K562 (cell line): ENCODE measurements around the gene RASGRP1. TPM values are rescaled to one million over a fixed set of nuclear protein-coding genes. Genes with fewer than 3 reads are reported as not detected.

Source experiments
- CBFB ChIP-seq: sonication (generic); formaldehyde crosslinking; IDR thresholded peaks from 2 replicates; pipeline ENCODE4 v1.4.0; 2020; ENCODE audit warnings: mild to moderate bottlenecking, missing genetic modification reagents
- CBX8 ChIP-seq: fragments of 200-600 bp; sonication (generic); IDR thresholded peaks from 2 replicates; pipeline ENCODE4 v1.6.1; 2012; ENCODE audit warnings: borderline replicate concordance, mixed run types, low read depth, mild to moderate bottlenecking, moderate library complexity, mixed read lengths, low read length, control low read depth, inconsistent platforms; ENCODE audit not compliant: poor library complexity, severe bottlenecking; ENCODE audit errors: extremely low read depth
- ELF2 ChIP-seq: fragments of 250-450 bp; sonication (Bioruptor Pico); IDR thresholded peaks from 2 replicates; pipeline ENCODE4 v1.5.0; 2021; ENCODE audit warnings: mild to moderate bottlenecking
- ERF ChIP-seq: fragments of 450-650 bp; formaldehyde crosslinking; IDR thresholded peaks from 2 replicates; pipeline ENCODE4 v1.4.0; 2020; ENCODE audit warnings: mild to moderate bottlenecking, mixed read lengths
- FOXK1 ChIP-seq: sonication (generic); formaldehyde crosslinking; IDR thresholded peaks from 2 replicates; pipeline ENCODE4 v1.8.0; 2022; ENCODE audit warnings: missing genetic modification reagents, mild to moderate bottlenecking, borderline replicate concordance
- FUS ChIP-seq: fragments of 200-400 bp; formaldehyde crosslinking; optimal IDR thresholded peaks from 2 replicates; pipeline ENCODE3; 2017; ENCODE audit warnings: low read depth, low read length
- HDGF ChIP-seq: fragments of 450-650 bp; IDR thresholded peaks from 2 replicates; pipeline ENCODE4 v1.6.1; 2016
- HNRNPH1 ChIP-seq: fragments of 200-400 bp; formaldehyde crosslinking; optimal IDR thresholded peaks from 2 replicates; pipeline ENCODE3; 2017; ENCODE audit warnings: low read depth, mild to moderate bottlenecking, low read length, moderate library complexity
- IFI16 ChIP-seq: fragments of 250-450 bp; sonication (Bioruptor Pico); IDR thresholded peaks from 2 replicates; pipeline ENCODE4 v2.1.2; 2022; ENCODE audit warnings: mild to moderate bottlenecking, inconsistent platforms
- KLF1 ChIP-seq: fragments of 450-650 bp; IDR thresholded peaks from 2 replicates; pipeline ENCODE4 v1.6.1; 2016; ENCODE audit warnings: missing genetic modification characterization, missing compliant biosample characterization
- KLF16 ChIP-seq: IDR thresholded peaks from 2 replicates; pipeline ENCODE4 v1.6.1; 2016; ENCODE audit warnings: antibody characterized with exemption
- MCM7 ChIP-seq, 2 experiments: fragments of 450-650 bp; IDR thresholded peaks; 2 replicates each; pipeline ENCODE4 v1.6.1; 2016 to 2018
- MIER1 ChIP-seq: fragments of 450-650 bp; IDR thresholded peaks from 2 replicates; pipeline ENCODE4 v1.6.1; 2016; ENCODE audit warnings: antibody characterized with exemption, mild to moderate bottlenecking, low read depth
- NCOA1 ChIP-seq: fragments of 450-650 bp; IDR thresholded peaks from 2 replicates; pipeline ENCODE4 v1.6.1; 2016; ENCODE audit warnings: low read depth
- NFRKB ChIP-seq: fragments of 450-650 bp; IDR thresholded peaks from 2 replicates; pipeline ENCODE4 v1.6.1; 2016; ENCODE audit warnings: low read depth
- PCBP2 ChIP-seq: fragments of 200-400 bp; formaldehyde crosslinking; IDR thresholded peaks from 2 replicates; pipeline ENCODE4 v1.6.1; 2018; ENCODE audit warnings: low read length, low read depth, mild to moderate bottlenecking, moderate library complexity; ENCODE audit not compliant: poor library complexity, severe bottlenecking
- SMARCA5 ChIP-seq: fragments of 450-650 bp; IDR thresholded peaks from 2 replicates; pipeline ENCODE4 v1.6.1; 2016
- SRSF7 ChIP-seq: fragments of 200-400 bp; formaldehyde crosslinking; optimal IDR thresholded peaks from 2 replicates; pipeline ENCODE3; 2017; ENCODE audit warnings: mild to moderate bottlenecking, low read depth, low read length
- TAF15 ChIP-seq: fragments of 200-400 bp; formaldehyde crosslinking; IDR thresholded peaks from 2 replicates; pipeline ENCODE4 v1.6.1; 2017; ENCODE audit warnings: mild to moderate bottlenecking, low read depth, low read length, moderate library complexity
- ZBTB7A ChIP-seq: IDR thresholded peaks from 2 replicates; pipeline ENCODE4 v1.6.1; 2011; ENCODE audit warnings: low read depth, mild to moderate bottlenecking, low read length, moderate library complexity, borderline replicate concordance; ENCODE audit not compliant: control insufficient read depth
- ZNF707 ChIP-seq: fragments of 250-450 bp; sonication (Bioruptor Pico); conservative IDR thresholded peaks from 2 replicates; pipeline ENCODE4 v1.8.0; 2022; ENCODE audit warnings: inconsistent platforms, mild to moderate bottlenecking, moderate library complexity
- ZNF766 ChIP-seq: fragments of 200-800 bp; sonication (Bioruptor generic); conservative IDR thresholded peaks from 2 replicates; pipeline ENCODE4 v1.6.1; 2016; ENCODE audit warnings: missing genetic modification characterization, missing compliant biosample characterization
- ZNF830 ChIP-seq: fragments of 250-450 bp; sonication (Bioruptor Pico); IDR thresholded peaks from 2 replicates; pipeline ENCODE4 v1.5.0; 2021; ENCODE audit warnings: mild to moderate bottlenecking
- polyA plus RNA-seq, 8 experiments: library from polyadenylated mRNA; depleted of rRNA in 4 of 8; stranded (reverse) in 5 of 8; unstranded in 3 of 8; fragments of >200 nt; fragmentation: Nextera tagmentation in 2 of 8; fragmentation: Illumina TruSeq in 1 of 8; extraction: Ambion mirVana in 2 of 8; extraction: Trizol in 1 of 8; gene quantifications; 2 replicates each; pipeline versions ENCODE4 v1.2.1 to v1.2.3, GENCODE V29; 2011 to 2014; ENCODE audit warnings: inconsistent platforms in 1 of 8, missing spikeins in 1 of 8
- total RNA-seq, 7 experiments: library from RNA; depleted of rRNA in 6 of 7; stranded (reverse); fragments of >200 nt in 6 of 7; fragmentation: Illumina TruSeq in 2 of 7; extraction: Trizol in 2 of 7; gene quantifications; 2 replicates each; pipeline versions ENCODE4 v1.2.1 to v1.2.3, GENCODE V29; 2011 to 2021; ENCODE audit warnings: low replicate concordance in 1 of 7
- TF ChIP-seq, protein P1 (sequence below), 3 experiments: IDR thresholded peaks in 2 of 3; conservative IDR thresholded peaks in 1 of 3; 2 replicates each; pipeline ENCODE4 v1.5.1; 2011 to 2012; ENCODE audit warnings: low read length in 3 of 3, mild to moderate bottlenecking in 3 of 3, control low read depth in 2 of 3, improper control_type of control experiment in 1 of 3, inconsistent platforms in 1 of 3, low read depth in 1 of 3, mixed read lengths in 1 of 3, moderate library complexity in 1 of 3; ENCODE audit not compliant: insufficient read depth in 2 of 3
- TF ChIP-seq, protein P2 (sequence below): fragments of 200-800 bp; sonication (Bioruptor generic); IDR thresholded peaks from 2 replicates; pipeline ENCODE4 v1.6.1; 2017; ENCODE audit warnings: missing genetic modification characterization, missing compliant biosample characterization
- TF ChIP-seq, protein P3 (sequence below): sonication (generic); formaldehyde crosslinking; IDR thresholded peaks from 2 replicates; pipeline ENCODE4 v1.8.1; 2023; ENCODE audit warnings: mild to moderate bottlenecking, missing genetic modification reagents

Gene RASGRP1
- total and polyA plus RNA-seq, 9 of the 15 experiments (the other 6 are each of a cell fraction or from before 2014, with no cell fraction given), result 0.14 to 0.72 (median 0.31) TPM

GRCh38 chr15:38563723-38564519 is 693 bp downstream of the RASGRP1 start (continued):
- TF ChIP-seq, protein P1, sequence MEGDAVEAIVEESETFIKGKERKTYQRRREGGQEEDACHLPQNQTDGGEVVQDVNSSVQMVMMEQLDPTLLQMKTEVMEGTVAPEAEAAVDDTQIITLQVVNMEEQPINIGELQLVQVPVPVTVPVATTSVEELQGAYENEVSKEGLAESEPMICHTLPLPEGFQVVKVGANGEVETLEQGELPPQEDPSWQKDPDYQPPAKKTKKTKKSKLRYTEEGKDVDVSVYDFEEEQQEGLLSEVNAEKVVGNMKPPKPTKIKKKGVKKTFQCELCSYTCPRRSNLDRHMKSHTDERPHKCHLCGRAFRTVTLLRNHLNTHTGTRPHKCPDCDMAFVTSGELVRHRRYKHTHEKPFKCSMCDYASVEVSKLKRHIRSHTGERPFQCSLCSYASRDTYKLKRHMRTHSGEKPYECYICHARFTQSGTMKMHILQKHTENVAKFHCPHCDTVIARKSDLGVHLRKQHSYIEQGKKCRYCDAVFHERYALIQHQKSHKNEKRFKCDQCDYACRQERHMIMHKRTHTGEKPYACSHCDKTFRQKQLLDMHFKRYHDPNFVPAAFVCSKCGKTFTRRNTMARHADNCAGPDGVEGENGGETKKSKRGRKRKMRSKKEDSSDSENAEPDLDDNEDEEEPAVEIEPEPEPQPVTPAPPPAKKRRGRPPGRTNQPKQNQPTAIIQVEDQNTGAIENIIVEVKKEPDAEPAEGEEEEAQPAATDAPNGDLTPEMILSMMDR (IDR thresholded peaks at IDR 0.05 in 2 of 3, conservative IDR thresholded peaks at IDR 0.05 in 1 of 3; ENCODE audit: insufficient read depth in 2 of 3, low read depth in 1 of 3, low read length in 3 of 3), result peak; percentile 75 to 88 (median 78)
- TF ChIP-seq FUS, result no peak
- no peak for TF ChIP-seq FOXK1 (CRISPR knock-in tag)
- no peak for TF ChIP-seq ELF2 (CRISPR knock-in tag)
- TF ChIP-seq, protein P2, sequence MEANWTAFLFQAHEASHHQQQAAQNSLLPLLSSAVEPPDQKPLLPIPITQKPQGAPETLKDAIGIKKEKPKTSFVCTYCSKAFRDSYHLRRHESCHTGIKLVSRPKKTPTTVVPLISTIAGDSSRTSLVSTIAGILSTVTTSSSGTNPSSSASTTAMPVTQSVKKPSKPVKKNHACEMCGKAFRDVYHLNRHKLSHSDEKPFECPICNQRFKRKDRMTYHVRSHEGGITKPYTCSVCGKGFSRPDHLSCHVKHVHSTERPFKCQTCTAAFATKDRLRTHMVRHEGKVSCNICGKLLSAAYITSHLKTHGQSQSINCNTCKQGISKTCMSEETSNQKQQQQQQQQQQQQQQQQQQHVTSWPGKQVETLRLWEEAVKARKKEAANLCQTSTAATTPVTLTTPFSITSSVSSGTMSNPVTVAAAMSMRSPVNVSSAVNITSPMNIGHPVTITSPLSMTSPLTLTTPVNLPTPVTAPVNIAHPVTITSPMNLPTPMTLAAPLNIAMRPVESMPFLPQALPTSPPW (CRISPR knock-in tag), result peak; percentile 52
- TF ChIP-seq SRSF7, result no peak
- no peak for TF ChIP-seq ZNF766 (CRISPR knock-in tag)
- no peak for TF ChIP-seq HNRNPH1
- TF ChIP-seq ZNF707 (CRISPR knock-in tag), result no peak
- no peak for TF ChIP-seq CBFB (CRISPR knock-in tag)
- no peak for TF ChIP-seq HDGF
- TF ChIP-seq KLF16, result 0 out of 2 replicates have a peak, but pooled peaks have one; percentile 14
- TF ChIP-seq MCM7 (IDR thresholded peaks at IDR 0.05), result no peak
- no peak for TF ChIP-seq NFRKB
- TF ChIP-seq ERF (CRISPR knock-in tag), result no peak
- no peak for TF ChIP-seq IFI16
- no peak for TF ChIP-seq ZNF830 (CRISPR knock-in tag)
- no peak for TF ChIP-seq TAF15
- TF ChIP-seq, protein P3, sequence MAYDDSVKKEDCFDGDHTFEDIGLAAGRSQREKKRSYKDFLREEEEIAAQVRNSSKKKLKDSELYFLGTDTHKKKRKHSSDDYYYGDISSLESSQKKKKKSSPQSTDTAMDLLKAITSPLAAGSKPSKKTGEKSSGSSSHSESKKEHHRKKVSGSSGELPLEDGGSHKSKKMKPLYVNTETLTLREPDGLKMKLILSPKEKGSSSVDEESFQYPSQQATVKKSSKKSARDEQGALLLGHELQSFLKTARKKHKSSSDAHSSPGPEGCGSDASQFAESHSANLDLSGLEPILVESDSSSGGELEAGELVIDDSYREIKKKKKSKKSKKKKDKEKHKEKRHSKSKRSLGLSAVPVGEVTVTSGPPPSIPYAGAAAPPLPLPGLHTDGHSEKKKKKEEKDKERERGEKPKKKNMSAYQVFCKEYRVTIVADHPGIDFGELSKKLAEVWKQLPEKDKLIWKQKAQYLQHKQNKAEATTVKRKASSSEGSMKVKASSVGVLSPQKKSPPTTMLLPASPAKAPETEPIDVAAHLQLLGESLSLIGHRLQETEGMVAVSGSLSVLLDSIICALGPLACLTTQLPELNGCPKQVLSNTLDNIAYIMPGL, result no peak
- TF ChIP-seq KLF1 (tag), result no peak
- no peak for TF ChIP-seq NCOA1
- TF ChIP-seq CBX8, result no peak
- no peak for TF ChIP-seq PCBP2
- TF ChIP-seq MIER1, result no peak
- no peak for TF ChIP-seq ZBTB7A
- no peak for TF ChIP-seq SMARCA5
